Astrocyte of the spinal cord (primary cell): ENCODE data around the gene LRPAP1.

ENCODE experiments used
- DNase-seq: peaks from one replicate; pipeline ENCODE4 v3.0.0; 2011; ENCODE audit warnings: low read depth, low spot score
- H3K4me3 ChIP-seq: 2 replicates; pipeline ENCODE4 v1.5.1; 2011; ENCODE audit warnings: low read depth, mild to moderate bottlenecking, low read length, moderate library complexity
- in situ Hi-C: cut with HindIII; loops from 2 replicates; pipeline ENCODE4 v1.10.0; 2017; ENCODE audit warnings: low sequenced_read_pairs
- TF ChIP-seq, protein P1 (sequence below): IDR thresholded peaks from 2 replicates; pipeline ENCODE4 v1.5.1; 2012; ENCODE audit warnings: low read depth, mild to moderate bottlenecking, low read length, inconsistent platforms

Gene LRPAP1

GRCh38 chr4:3470244-3471097 lies 61.8 kb downstream of the LRPAP1 start:
- DNase-seq: peak; percentile 13
- no peak overlapping the region for H3K4me3 ChIP-seq
- in situ Hi-C loops: no loop called here
- TF ChIP-seq, protein P1, sequence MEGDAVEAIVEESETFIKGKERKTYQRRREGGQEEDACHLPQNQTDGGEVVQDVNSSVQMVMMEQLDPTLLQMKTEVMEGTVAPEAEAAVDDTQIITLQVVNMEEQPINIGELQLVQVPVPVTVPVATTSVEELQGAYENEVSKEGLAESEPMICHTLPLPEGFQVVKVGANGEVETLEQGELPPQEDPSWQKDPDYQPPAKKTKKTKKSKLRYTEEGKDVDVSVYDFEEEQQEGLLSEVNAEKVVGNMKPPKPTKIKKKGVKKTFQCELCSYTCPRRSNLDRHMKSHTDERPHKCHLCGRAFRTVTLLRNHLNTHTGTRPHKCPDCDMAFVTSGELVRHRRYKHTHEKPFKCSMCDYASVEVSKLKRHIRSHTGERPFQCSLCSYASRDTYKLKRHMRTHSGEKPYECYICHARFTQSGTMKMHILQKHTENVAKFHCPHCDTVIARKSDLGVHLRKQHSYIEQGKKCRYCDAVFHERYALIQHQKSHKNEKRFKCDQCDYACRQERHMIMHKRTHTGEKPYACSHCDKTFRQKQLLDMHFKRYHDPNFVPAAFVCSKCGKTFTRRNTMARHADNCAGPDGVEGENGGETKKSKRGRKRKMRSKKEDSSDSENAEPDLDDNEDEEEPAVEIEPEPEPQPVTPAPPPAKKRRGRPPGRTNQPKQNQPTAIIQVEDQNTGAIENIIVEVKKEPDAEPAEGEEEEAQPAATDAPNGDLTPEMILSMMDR: no peak

GRCh38 chr4:3469386-3470243 lies 62.6 kb downstream of the LRPAP1 start:
- in situ Hi-C loops: no loop called here
- TF ChIP-seq, protein P1: no peak
- no peak for DNase-seq
- no peak overlapping the region for H3K4me3 ChIP-seq

DNA sequence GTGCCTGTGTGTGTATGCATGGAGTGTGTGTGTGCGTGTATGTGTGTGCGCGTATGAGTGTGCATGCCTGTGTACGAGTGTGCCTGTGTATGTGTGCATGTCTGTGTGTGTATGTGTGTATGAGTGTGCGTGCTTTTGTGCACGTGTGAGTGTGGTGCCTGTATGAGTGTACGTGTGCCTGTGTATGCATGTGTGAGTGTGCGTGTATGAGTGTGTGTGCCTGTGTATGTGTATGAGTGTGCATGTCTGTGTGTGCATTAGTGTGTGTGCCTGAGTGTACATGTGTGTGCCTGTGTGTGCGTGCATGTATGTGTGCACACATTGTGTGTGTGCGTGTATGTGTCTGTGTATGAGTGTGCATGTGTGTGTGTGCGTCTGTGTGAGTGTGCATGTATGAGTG lies 63.4 kb downstream of the LRPAP1 start:
- in situ Hi-C loops: no loop called here
- no peak for DNase-seq
- TF ChIP-seq, protein P1: no peak
- no peak overlapping the region for H3K4me3 ChIP-seq

- no peak overlapping the region for H3K4me3 ChIP-seq
- DNase-seq: no peak
- in situ Hi-C loops: no loop called here
- TF ChIP-seq, protein P1: no peak
These were observed 64.1 kb downstream of the LRPAP1 start for GRCh38 chr4:3468154-3468553.

DNA sequence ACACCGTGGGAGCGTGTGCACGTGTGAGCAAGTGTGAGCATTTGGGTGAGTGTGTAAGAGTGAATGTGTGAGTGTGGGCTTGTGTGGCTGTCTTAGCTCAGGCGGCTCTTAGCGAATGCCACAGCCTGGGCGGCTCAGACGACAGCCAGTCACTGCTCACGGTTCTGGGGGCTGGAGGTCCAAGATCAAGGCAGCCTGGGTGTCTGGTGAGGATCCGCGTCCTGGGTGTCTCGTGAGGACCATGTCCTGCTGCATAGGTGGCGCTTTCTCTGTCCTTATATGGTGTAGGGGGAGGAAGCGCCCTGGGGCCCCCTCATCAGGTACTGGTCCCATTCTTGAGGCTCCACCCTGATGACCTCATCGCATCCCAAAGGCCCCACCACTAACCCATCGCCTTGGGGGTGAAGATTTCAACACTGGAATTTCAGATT lies 64.6 kb downstream of the LRPAP1 start:
- TF ChIP-seq, protein P1: no peak
- in situ Hi-C loops: no loop called here
- H3K4me3 ChIP-seq: no peak overlapping the region
- DNase-seq: no peak

GRCh38 chr4:3466691-3467600 lies 65.3 kb downstream of the LRPAP1 start:
- TF ChIP-seq, protein P1: no peak
- no peak for DNase-seq
- in situ Hi-C loops: no loop called here
- H3K4me3 ChIP-seq: no peak overlapping the region
